H1 (cell line): ENCODE measurements around the gene FOXQ1. TPM values are rescaled to one million over a fixed set of nuclear protein-coding genes. Genes with fewer than 3 reads are reported as not detected.

Source experiments
- CTCF ChIA-PET: fragments of 300-600 bp; sonication (Branson Sonifier 250); formaldehyde crosslinking; loops from one replicate; lab custom pipeline; 2021; ENCODE audit not compliant: partially characterized antibody; lab: Charles Lee
- POLR2A ChIA-PET: fragments of 300-600 bp; sonication (Branson Sonifier 250); formaldehyde crosslinking; loops from one replicate; lab custom pipeline; 2021; ENCODE audit warnings: inconsistent platforms; ENCODE audit not compliant: partially characterized antibody; lab: Charles Lee
- DNase-seq, 2 experiments: peaks; one replicate each; pipeline versions ENCODE4 v3.0.0 to v3.0.0-alpha.2; 2010 to 2022; ENCODE audit warnings: low spot score in 2 of 2, low read depth in 1 of 2, mixed read lengths in 1 of 2
- FAIRE-seq: peaks from 2 replicates; lab custom pipeline; 2011; peaks lifted over from hg19 to GRCh38; lab: Jason Lieb, UNC
- H2AFZ ChIP-seq: 2 replicates; pipeline ENCODE4 v1.8.1; 2012; ENCODE audit warnings: low read length, inconsistent platforms
- H2AK5ac ChIP-seq: 2 replicates; pipeline ENCODE4 v1.6.1; 2013; ENCODE audit warnings: low read depth, low read length
- H2BK120ac ChIP-seq: replicated peaks from 2 replicates; pipeline ENCODE3; 2013; ENCODE audit warnings: low read depth, low read length, inconsistent platforms
- H2BK12ac ChIP-seq: 2 replicates; pipeline ENCODE4 v1.6.1; 2013; ENCODE audit warnings: low read depth, low read length
- H2BK15ac ChIP-seq: 2 replicates; pipeline ENCODE4 v1.6.1; 2013; ENCODE audit warnings: low read length
- H2BK20ac ChIP-seq: 2 replicates; pipeline ENCODE4 v1.6.1; 2013; ENCODE audit warnings: low read length
- H2BK5ac ChIP-seq: 2 replicates; pipeline ENCODE4 v1.6.1; 2013; ENCODE audit warnings: low read depth, low read length
- H3K14ac ChIP-seq: 2 replicates; pipeline ENCODE4 v1.6.1; 2013; ENCODE audit warnings: inconsistent platforms; ENCODE audit not compliant: insufficient read length
- H3K18ac ChIP-seq: 2 replicates; pipeline ENCODE4 v1.6.1; 2013; ENCODE audit warnings: low read length; ENCODE audit errors: extremely low read depth
- H3K23ac ChIP-seq: 2 replicates; pipeline ENCODE4 v1.6.1; 2013; ENCODE audit warnings: inconsistent platforms; ENCODE audit not compliant: insufficient read length
- H3K23me2 ChIP-seq: 2 replicates; pipeline ENCODE4 v1.6.1; 2013; ENCODE audit warnings: low read depth, low read length
- H3K27ac ChIP-seq: 2 replicates; pipeline ENCODE4 v1.6.1; 2011; ENCODE audit warnings: low read depth, low read length, inconsistent platforms
- H3K27me3 ChIP-seq, 4 experiments: replicated peaks in 1 of 4; 1 replicate in 1 of 4; 2 replicates in 3 of 4; pipeline versions ENCODE4 v1.6.1 to v1.8.1; 2011 to 2013; ENCODE audit warnings: low read length in 3 of 4, mild to moderate bottlenecking in 3 of 4, inconsistent platforms in 2 of 4, mixed read lengths in 2 of 4, moderate library complexity in 1 of 4; ENCODE audit not compliant: control insufficient read depth in 3 of 4, insufficient read depth in 3 of 4; ENCODE audit errors: extremely low read depth in 1 of 4
- H3K36me3 ChIP-seq, 4 experiments: 2 replicates each; pipeline versions ENCODE4 v1.6.1 to v1.8.1; 2011 to 2013; ENCODE audit warnings: mild to moderate bottlenecking in 4 of 4, low read length in 3 of 4, moderate library complexity in 2 of 4, control low read depth in 1 of 4, inconsistent platforms in 1 of 4; ENCODE audit not compliant: insufficient read depth in 4 of 4, control insufficient read depth in 2 of 4
- H3K4ac ChIP-seq: replicated peaks from 2 replicates; pipeline ENCODE3; 2013; ENCODE audit warnings: low read length, low read depth, mixed read lengths, inconsistent platforms; ENCODE audit not compliant: insufficient read length
- H3K4me1 ChIP-seq, 4 experiments: replicated peaks in 1 of 4; 1 replicate in 1 of 4; 2 replicates in 3 of 4; pipeline versions ENCODE4 v1.6.1 to v1.8.1; 2011 to 2013; ENCODE audit warnings: low read length in 3 of 4, inconsistent platforms in 2 of 4, mixed read lengths in 1 of 4; ENCODE audit not compliant: insufficient read depth in 4 of 4, control insufficient read depth in 3 of 4
- H3K4me2 ChIP-seq, 2 experiments: 2 replicates each; pipeline versions ENCODE4 v1.6.1 to v1.8.1; 2011 to 2013; ENCODE audit warnings: low read depth in 2 of 2, low read length in 2 of 2, control low read depth in 1 of 2, inconsistent platforms in 1 of 2, mild to moderate bottlenecking in 1 of 2; ENCODE audit not compliant: insufficient read depth in 1 of 2
- H3K4me3 ChIP-seq, 4 experiments: fragments of 200-600, 300-600 bp in 1 of 4; sonication (generic), shearing (Covaris generic), sonication (Bioruptor Twin) in 1 of 4; 2 replicates each; pipeline versions ENCODE4 v1.5.1 to v1.8.1; 2011 to 2016; ENCODE audit warnings: low read length in 4 of 4, low read depth in 3 of 4, control low read depth in 2 of 4, inconsistent platforms in 2 of 4, mild to moderate bottlenecking in 2 of 4, mixed read lengths in 1 of 4, moderate library complexity in 1 of 4; ENCODE audit not compliant: insufficient read depth in 2 of 4; ENCODE audit errors: extremely low read depth in 1 of 4
- H3K56ac ChIP-seq: replicated peaks from 2 replicates; pipeline ENCODE3; 2013; ENCODE audit warnings: low read depth, mild to moderate bottlenecking, mixed read lengths, low read length, inconsistent platforms; ENCODE audit not compliant: insufficient read length
- H3K79me1 ChIP-seq: 2 replicates; pipeline ENCODE4 v1.6.1; 2013; ENCODE audit warnings: low read depth, low read length, control low read depth
- H3K79me2 ChIP-seq, 2 experiments: 2 replicates each; pipeline versions ENCODE4 v1.6.1 to v1.8.1; 2012 to 2013; ENCODE audit warnings: low read length in 2 of 2, mild to moderate bottlenecking in 2 of 2, inconsistent platforms in 1 of 2; ENCODE audit not compliant: insufficient read depth in 2 of 2, control insufficient read depth in 1 of 2
- H3K9ac ChIP-seq, 4 experiments: replicated peaks in 1 of 4; 1 replicate in 1 of 4; 2 replicates in 3 of 4; pipeline versions ENCODE4 v1.6.1 to v1.8.1; 2011 to 2013; ENCODE audit warnings: low read depth in 3 of 4, low read length in 3 of 4, control low read depth in 2 of 4, mild to moderate bottlenecking in 2 of 4, moderate library complexity in 2 of 4, inconsistent platforms in 1 of 4; ENCODE audit errors: extremely low read depth in 1 of 4
- H3K9me3 ChIP-seq, 2 experiments: 2 replicates each; pipeline versions ENCODE4 v1.6.1 to v1.8.1; 2012 to 2013; ENCODE audit warnings: mild to moderate bottlenecking in 2 of 2, moderate library complexity in 2 of 2, control low read depth in 1 of 2, inconsistent platforms in 1 of 2, low read depth in 1 of 2, low read length in 1 of 2, mixed read lengths in 1 of 2; ENCODE audit not compliant: insufficient read depth in 2 of 2
- H4K20me1 ChIP-seq, 2 experiments: replicated peaks in 1 of 2; 2 replicates each; pipeline versions ENCODE3 to v1.8.1; 2011 to 2013; ENCODE audit warnings: inconsistent platforms in 2 of 2, low read length in 2 of 2, mild to moderate bottlenecking in 1 of 2; ENCODE audit not compliant: insufficient read depth in 2 of 2, control insufficient read depth in 1 of 2
- H4K5ac ChIP-seq: 2 replicates; pipeline ENCODE4 v1.6.1; 2013; ENCODE audit warnings: low read length, low read depth, mixed read lengths, inconsistent platforms; ENCODE audit not compliant: insufficient read length
- H4K8ac ChIP-seq: 2 replicates; pipeline ENCODE4 v1.8.0; 2013; ENCODE audit warnings: mild to moderate bottlenecking, moderate library complexity, low read length, inconsistent platforms; ENCODE audit not compliant: insufficient read depth; ENCODE audit errors: extremely low read depth
- H4K91ac ChIP-seq: replicated peaks from 2 replicates; pipeline ENCODE3; 2013; ENCODE audit warnings: low read length, mixed read lengths, inconsistent platforms; ENCODE audit not compliant: insufficient read length
- BRCA1 ChIP-seq: IDR thresholded peaks from 2 replicates; pipeline ENCODE4 v1.6.1; 2012; ENCODE audit warnings: low read depth, low read length, improper control_type of control experiment
- E2F6 ChIP-seq: IDR thresholded peaks from 2 replicates; pipeline ENCODE4 v1.6.1; 2012; ENCODE audit warnings: inconsistent platforms
- TEAD4 ChIP-seq: IDR thresholded peaks from 2 replicates; pipeline ENCODE4 v1.6.1; 2012; ENCODE audit warnings: low read depth, low read length, inconsistent platforms, mixed read lengths
- WGBS, 2 experiments: shearing (Covaris generic) in 1 of 2; methylation state at CpG; one replicate each; pipeline versions ENCODE4 v1.1.6 to v1.1.7; 2013 to 2015; ENCODE audit warnings: low lambda C conversion rate in 2 of 2, mixed read lengths in 2 of 2, inconsistent platforms in 1 of 2, low coverage in 1 of 2, missing lambda C conversion rate in 1 of 2; ENCODE audit not compliant: insufficient replicate concordance in 2 of 2, insufficient coverage in 1 of 2, insufficient read length in 1 of 2; ENCODE audit errors: extremely low coverage in 1 of 2, missing lambda C conversion rate in 1 of 2; 5-methylcytosine and 5-hydroxymethylcytosine counted together
- polyA plus RNA-seq, 7 experiments: library from polyadenylated mRNA; depleted of rRNA in 3 of 7; stranded (reverse) in 5 of 7; unstranded in 2 of 7; fragments of >200 nt in 5 of 7; fragments of 200-250 nt in 2 of 7; gene quantifications; 1 replicate in 5 of 7; 2 replicates in 1 of 7; 4 replicates in 1 of 7; pipeline versions ENCODE4 v1.2.1 to v1.2.3, GENCODE V29; 2011 to 2013; ENCODE audit warnings: missing spikeins in 2 of 7, mixed read lengths in 2 of 7
- total RNA-seq: library from RNA; stranded (reverse); fragmentation: NEBNext Ultra II Directional; extraction: Animal tissue kit (Norgen Biotek cat#: 25700); gene quantifications from 2 replicates; pipeline ENCODE4 v1.2.1, GENCODE V29; 2021

Gene FOXQ1
- total and polyA plus RNA-seq, 2 of the 8 experiments (the other 6 are each of a cell fraction or from before 2014, with no cell fraction given), result 0.03 TPM; not detected in 1

- Histone ChIP-seq H3K27me3 (no peaks in the 10 kb centered on the region), H3K36me3 (no peaks in the 10 kb centered on the region), H3K4me3 (no peak overlapping the region), H3K79me1 (no peaks in the 10 kb centered on the region), H4K20me1 (no peaks in the 10 kb centered on the region), H3K79me2 (no peaks in the 10 kb centered on the region), H2BK120ac (no peak overlapping the region), H3K14ac (no peak overlapping the region), H4K91ac (no peak overlapping the region), H2BK5ac (no peak overlapping the region), H3K9ac (no peak overlapping the region), H4K8ac (no peak overlapping the region), H2BK15ac (no peak overlapping the region), H2AFZ (no peak overlapping the region)
- FAIRE-seq (no peak), DNase-seq (no peak)
- POLR2A ChIA-PET, result no interaction called here
- CTCF ChIA-PET, result no interaction called here
- no peak for TF ChIP-seq TEAD4
- no peak for TF ChIP-seq BRCA1
- no peak for TF ChIP-seq E2F6
- TF ChIP-seq, all 59 proteins: peak for 0
- WGBS, 2 experiments, result 85% methylated on average over 6 of the region's 6 CpGs; no CpG with 5 or more reads in 1 of the 2 experiments
- Histone ChIP-seq H2AK5ac (no peak overlapping the region), H3K56ac (no peak overlapping the region), H3K23me2 (no peaks in the 10 kb centered on the region), H4K5ac (no peak overlapping the region), H2BK12ac (no peak overlapping the region), H3K23ac (no peak overlapping the region), H3K27ac (no peak overlapping the region), H2BK20ac (no peak overlapping the region), H3K4me1 (peaks cover 0 to 2% (median 0%) of the 10 kb centered on the region in 4 experiments; a peak in 2 of 7 replicates), H3K18ac (no peak overlapping the region), H3K4ac (no peak overlapping the region), H3K4me2 (no peak overlapping the region), H3K9me3 (no peaks in the 10 kb centered on the region)
Observed at GRCh38 chr6:1290086-1290485, 21.8 kb upstream of the FOXQ1 start.
